Sigmoid colon (tissue), 4 donors: Measurements from ENCODE around the gene SDCCAG8.

Experiments used
- CTCF ChIP-seq, 4 experiments: fragments of 450-650 bp in 3 of 4; fragments of 200-600 bp in 1 of 4; IDR thresholded peaks; one replicate each; pipeline ENCODE4 v1.5.1; 2016 to 2019; ENCODE audit warnings: antibody characterized with exemption in 4 of 4, mild to moderate bottlenecking in 3 of 4, moderate library complexity in 2 of 4
- EP300 ChIP-seq, 4 donors: sonication (generic); formaldehyde crosslinking; IDR thresholded peaks; one replicate each; pipeline ENCODE4 v1.6.1; 2017; ENCODE audit warnings: antibody characterized with exemption in 4 of 4
- POLR2A ChIP-seq, 2 donors: fragments of 450-650 bp; IDR thresholded peaks; one replicate each; pipeline ENCODE4 v1.6.1; 2016; ENCODE audit warnings: antibody characterized with exemption in 2 of 2, mild to moderate bottlenecking in 2 of 2, moderate library complexity in 2 of 2
- POLR2AphosphoS5 ChIP-seq, 4 donors: sonication (generic); formaldehyde crosslinking; IDR thresholded peaks; one replicate each; pipeline ENCODE4 v1.6.1; 2017; ENCODE audit warnings: antibody characterized with exemption in 4 of 4

GRCh38 chr1:243507001-243507671, 251.3 kb downstream of the SDCCAG8 start:
- TF ChIP-seq CTCF (IDR thresholded peaks at IDR 0.05) (no peak), POLR2AphosphoS5 (IDR thresholded peaks at IDR 0.05) (no peak), EP300 (IDR thresholded peaks at IDR 0.05) (no peak), POLR2A (IDR thresholded peaks at IDR 0.05) (no peak)
